ENCODE results near the gene SH3RF3.
"Not testable (repeated sequence)": the region's sequence is repeated elsewhere in the genome, so short reads cannot be mapped to it uniquely, and the experiment has no call there.

Gene SH3RF3

GRCh38 chr2:109535217-109535946 lies 406.4 kb downstream of the SH3RF3 start:
- Mint-ChIP-seq H3K9me3 (peaks cover 27% of the 10 kb centered on the region), H3K27ac (no peak overlapping the region), H3K4me3 (no peak overlapping the region), H3K36me3 (ENCODE audit: low read depth) (peaks cover 22% of the 10 kb centered on the region), H3K27me3 (ENCODE audit: low read depth, poor library complexity) (peaks cover 17% of the 10 kb centered on the region), H3K4me1 (peaks cover 4% of the 10 kb centered on the region)
- TF ChIP-seq CTCF (IDR thresholded peaks at IDR 0.05), result no peak
- DNase-seq, result no peak

DNA sequence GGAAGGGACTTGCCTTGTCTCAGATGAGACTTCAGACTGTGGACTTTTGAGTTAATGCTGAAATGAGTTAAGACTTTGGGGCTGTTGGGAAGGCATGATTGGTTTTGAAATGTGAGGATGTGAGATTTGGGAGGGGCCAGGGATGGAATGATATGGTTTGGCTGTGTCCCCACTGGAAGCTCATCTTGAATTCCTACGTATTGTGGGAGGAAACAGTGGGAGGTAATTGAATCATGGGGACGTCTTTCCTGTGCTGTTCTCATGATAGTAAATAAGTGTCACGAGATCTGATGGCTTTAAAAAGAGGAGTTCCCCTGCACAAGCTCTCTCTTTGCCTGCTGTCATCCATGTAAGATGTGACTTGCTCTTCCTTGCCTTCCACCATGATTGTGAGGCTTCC lies 407.6 kb downstream of the SH3RF3 start:
- not testable (repeated sequence) for H3K4me3 Mint-ChIP-seq, H3K27ac Mint-ChIP-seq

DNA sequence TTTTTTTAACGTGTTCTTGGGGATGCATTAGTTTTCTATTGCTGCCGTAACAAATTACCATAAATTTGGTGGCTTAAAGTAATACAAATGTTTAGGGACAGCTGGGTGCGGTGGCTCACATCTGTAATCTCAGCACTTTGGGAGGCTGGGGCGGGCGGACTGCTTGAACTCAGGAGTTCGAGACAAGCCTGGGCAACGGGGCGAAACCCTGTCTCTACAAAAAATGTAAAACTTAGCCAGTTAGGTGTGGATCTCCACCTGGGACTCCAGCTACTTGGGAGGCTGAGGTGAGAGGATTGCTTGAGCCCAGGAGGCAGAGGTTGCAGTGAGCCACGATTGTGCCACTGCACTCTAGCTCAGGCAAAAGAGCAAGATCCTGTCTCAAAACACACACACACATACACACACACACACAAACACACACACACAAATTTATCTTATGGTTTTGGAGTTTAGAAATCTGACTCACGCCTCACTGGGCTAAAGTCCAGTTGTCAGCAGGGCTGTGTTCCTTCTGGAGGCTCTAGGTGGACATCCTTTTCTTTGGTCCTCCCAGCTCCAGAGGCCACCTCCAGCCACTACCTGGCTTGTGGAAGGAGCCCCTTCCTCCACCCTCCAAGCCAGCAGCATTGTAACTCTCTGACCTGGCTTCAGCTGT lies 408.7 kb downstream of the SH3RF3 start:
- Mint-ChIP-seq H3K27me3 (ENCODE audit: low read depth, poor library complexity) (peaks cover 13% of the 10 kb centered on the region), H3K4me1 (peaks cover 9% of the 10 kb centered on the region), H3K4me3 (no peak overlapping the region), H3K9me3 (peaks cover 27% of the 10 kb centered on the region), H3K36me3 (ENCODE audit: low read depth) (peaks cover 22% of the 10 kb centered on the region), H3K27ac (no peak overlapping the region)
- DNase-seq, result no peak
- TF ChIP-seq CTCF (IDR thresholded peaks at IDR 0.05), result no peak

More for the DNA sequence above, 407.6 kb downstream of the SH3RF3 start:
- not testable (repeated sequence) for H3K4me1 Mint-ChIP-seq, DNase-seq
- Mint-ChIP-seq H3K9me3 (peaks cover 27% of the 10 kb centered on the region), H3K36me3 (ENCODE audit: low read depth) (peaks cover 22% of the 10 kb centered on the region), H3K27me3 (ENCODE audit: low read depth, poor library complexity) (peaks cover 13% of the 10 kb centered on the region)

- peaks cover 9% of the 10 kb centered on the region for H3K4me1 Mint-ChIP-seq
- H3K27ac Mint-ChIP-seq, result no peak overlapping the region
- DNase-seq, result no peak
- TF ChIP-seq CTCF (IDR thresholded peaks at IDR 0.05), result no peak
- H3K27me3 Mint-ChIP-seq (ENCODE audit: low read depth, poor library complexity), result peaks cover 13% of the 10 kb centered on the region
- peaks cover 27% of the 10 kb centered on the region for H3K9me3 Mint-ChIP-seq
- H3K4me3 Mint-ChIP-seq, result no peak overlapping the region
- peaks cover 22% of the 10 kb centered on the region for H3K36me3 Mint-ChIP-seq (ENCODE audit: low read depth)
Measured at GRCh38 chr2:109538546-109538945, 409.5 kb downstream of the SH3RF3 start.

DNA sequence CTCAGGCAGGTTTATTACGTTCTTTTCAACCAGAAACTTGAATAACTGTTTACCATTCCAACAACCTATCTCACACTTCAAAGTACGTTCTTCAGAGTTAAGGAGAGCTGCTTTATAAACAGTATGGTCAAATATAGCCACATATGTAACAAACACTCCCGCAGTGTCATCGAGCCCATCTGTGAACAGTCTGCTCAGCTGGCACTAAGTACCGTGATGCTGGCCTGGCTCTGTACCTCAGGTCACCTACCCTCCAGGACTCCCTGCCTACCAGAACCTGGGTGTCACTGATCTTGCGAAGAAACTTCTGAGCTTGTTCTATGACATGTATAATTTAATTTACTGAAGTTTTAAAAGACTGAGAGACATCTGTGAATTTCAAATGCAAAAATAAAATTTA lies 413.4 kb downstream of the SH3RF3 start:
- H3K4me3 Mint-ChIP-seq, result no peak overlapping the region
- peaks cover 25% of the 10 kb centered on the region for H3K36me3 Mint-ChIP-seq (ENCODE audit: low read depth)
- H3K9me3 Mint-ChIP-seq, result peaks cover 8% of the 10 kb centered on the region
- DNase-seq, result no peak
- peaks cover 2% of the 10 kb centered on the region for H3K27me3 Mint-ChIP-seq (ENCODE audit: low read depth, poor library complexity)
- peaks cover 9% of the 10 kb centered on the region for H3K4me1 Mint-ChIP-seq
- H3K27ac Mint-ChIP-seq, result no peak overlapping the region
- no peak for TF ChIP-seq CTCF (IDR thresholded peaks at IDR 0.05)

DNA sequence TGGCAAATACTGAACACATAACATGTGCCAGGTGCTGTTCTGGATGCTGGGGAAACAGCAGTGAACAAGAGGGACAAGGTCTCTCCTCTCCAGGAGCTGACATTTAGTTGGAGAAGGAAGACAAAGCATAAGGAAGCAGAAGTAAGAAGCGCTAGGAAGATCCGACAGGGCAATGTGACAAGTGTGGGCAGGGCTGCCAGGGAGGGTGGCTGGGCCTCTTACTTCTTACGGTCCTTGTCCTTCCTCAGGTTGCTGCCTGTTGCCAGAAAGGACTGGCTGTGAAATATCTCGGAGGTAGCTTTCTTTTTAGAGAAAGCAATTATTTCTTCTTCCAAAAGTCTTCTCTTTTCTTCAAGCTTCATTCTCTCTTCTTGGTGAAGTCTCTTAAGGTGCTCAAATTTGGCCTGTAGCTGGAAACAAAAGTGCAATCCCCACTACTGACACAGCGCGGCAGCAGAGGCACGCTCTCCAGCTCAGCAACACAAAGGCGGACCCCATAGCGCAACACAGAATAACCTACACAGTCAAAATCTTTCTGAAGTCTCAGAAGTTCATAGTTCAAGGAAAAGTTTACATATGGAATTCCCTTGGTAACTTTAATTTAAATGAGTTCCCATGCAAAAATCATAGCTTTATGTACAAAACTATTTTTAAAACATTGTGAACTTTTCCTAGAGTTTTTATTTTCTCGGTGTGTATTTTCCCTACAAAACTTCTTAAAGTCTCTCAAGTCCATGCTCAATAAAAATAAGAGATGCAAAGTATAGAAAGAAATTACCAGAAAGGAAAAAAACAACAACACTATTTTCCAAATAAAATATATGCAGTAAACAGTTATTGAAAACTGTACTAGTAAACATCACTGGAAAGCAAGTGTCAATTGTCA lies 417.1 kb downstream of the SH3RF3 start:
- peak; percentile 96 for TF ChIP-seq CTCF (IDR thresholded peaks at IDR 0.05)
- no peaks in the 10 kb centered on the region for H3K9me3 Mint-ChIP-seq
- no peak overlapping the region for H3K27ac Mint-ChIP-seq
- peak; percentile 79 for DNase-seq
- H3K36me3 Mint-ChIP-seq (ENCODE audit: low read depth), result peaks cover 23% of the 10 kb centered on the region
- H3K27me3 Mint-ChIP-seq (ENCODE audit: low read depth, poor library complexity), result peaks cover 2% of the 10 kb centered on the region
- peaks cover 9% of the 10 kb centered on the region for H3K4me1 Mint-ChIP-seq
- H3K4me3 Mint-ChIP-seq, result no peak overlapping the region
